Stimulated activated CD8-positive, alpha-beta memory T cell treated with anti-CD3 and anti-CD28 coated beads, Interleukin-15, amount 100 ng/mL, for 48 hours (primary cell): ENCODE data around the gene KRTAP5-1.
"Not testable (repeated sequence)": the region's sequence is repeated elsewhere in the genome, so short reads cannot be mapped to it uniquely, and the experiment has no call there.

ENCODE experiments used
- DNase-seq, 2 donors: peaks; one replicate each; pipeline ENCODE4 v3.0.0-alpha.2; 2020; ENCODE audit warnings: low read depth in 2 of 2

Gene KRTAP5-1

DNA sequence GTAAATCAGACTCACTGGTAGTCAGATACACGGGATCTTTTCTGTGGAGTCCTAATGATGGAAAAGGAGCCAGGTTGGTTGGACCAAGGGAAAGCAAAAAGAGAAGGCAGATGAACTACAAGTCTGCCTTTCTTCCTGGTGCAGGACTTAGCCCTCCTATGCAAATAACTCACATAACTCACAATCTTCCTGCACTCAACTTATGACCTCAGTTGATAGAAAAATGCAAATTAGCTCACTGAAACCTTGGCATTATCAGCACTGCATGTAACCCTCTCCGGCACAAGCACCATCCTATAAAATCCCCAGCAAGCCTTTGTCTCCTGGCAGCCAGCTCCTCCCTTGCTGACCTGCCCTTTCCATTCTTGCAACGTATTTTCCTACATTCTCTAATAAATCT lies 16.6 kb upstream of the KRTAP5-1 start:
- not testable (repeated sequence) for DNase-seq

DNA sequence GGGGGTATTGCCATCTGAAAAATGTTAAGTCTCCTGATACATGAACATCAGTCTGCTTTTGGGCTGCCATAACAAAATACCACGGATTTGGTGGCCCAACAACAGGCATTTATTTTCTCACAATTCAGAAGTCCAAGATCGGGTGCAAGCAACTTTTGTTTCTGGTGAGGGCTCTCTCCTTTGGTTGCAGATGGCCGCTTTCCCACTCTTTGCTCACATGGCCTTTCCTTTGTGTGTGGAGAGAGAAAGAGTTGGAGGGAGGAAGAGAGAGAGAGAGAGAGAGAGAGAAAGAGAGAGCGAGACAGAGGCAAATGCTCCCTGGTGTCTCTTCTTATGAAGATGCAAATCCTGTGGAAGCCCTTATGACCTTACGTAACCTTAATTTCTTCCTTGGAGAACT lies 15.5 kb upstream of the KRTAP5-1 start:
- DNase-seq = no peak

DNA sequence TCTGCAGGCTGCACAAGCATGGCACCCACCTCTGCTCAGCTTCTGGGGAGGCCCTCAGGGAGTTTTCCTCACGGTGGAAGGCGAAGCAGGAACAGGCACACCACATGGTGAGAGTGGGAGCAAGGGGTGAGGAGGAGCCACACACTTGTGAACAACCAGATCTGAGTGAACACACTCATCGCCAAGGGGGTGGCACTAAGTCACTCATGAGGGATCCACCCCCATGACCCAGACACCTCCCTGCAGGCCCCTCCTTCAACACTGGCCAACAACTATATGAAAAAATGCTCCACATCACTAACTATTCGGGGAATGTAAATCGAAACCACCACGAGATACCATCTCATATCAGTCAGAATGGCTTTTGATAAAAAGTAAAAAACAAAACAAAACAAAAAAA lies 13.7 kb upstream of the KRTAP5-1 start:
- DNase-seq = no peak

DNA sequence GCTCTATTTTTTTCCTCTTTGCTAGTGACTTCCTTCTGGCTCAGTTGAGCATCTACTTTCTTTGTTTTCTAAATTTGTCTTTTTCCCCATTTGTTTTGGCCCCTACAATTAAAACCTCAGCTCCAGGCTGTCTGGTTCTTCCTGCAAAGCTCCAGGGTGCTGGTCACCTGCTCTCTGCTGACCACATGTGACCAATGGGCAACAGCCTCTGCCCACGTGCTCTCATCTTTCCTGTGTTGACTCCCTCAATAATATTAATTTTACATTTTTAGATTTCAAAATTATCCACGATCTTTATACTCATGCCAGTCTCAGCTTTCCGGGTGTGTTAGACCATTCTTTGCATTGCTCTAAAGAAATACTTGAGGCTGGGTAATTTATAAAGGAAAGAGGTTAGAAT lies 13.3 kb upstream of the KRTAP5-1 start:
- DNase-seq = not testable (repeated sequence)

DNA sequence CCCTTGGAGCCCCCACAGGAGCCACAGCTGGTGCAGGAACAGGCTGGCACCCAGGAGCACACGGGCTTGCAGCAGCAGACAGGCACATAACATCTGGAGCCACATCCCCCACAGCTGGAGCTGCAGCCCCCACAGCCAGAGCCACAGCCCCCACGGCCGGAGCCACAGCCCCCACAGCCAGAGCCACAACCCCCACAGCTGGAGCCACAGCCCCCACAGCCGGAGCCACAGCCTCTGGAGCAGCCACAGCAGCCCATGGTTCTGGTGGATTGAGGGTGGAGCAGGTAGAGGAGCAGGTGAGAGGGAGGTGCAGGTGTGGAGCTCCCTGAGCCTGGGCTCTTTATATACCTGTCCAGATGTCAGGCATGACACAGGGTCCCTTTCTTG lies 12.9 kb upstream of the KRTAP5-1 start, which contains the start of gene KRTAP5-2:
Gene KRTAP5-2 (minus strand): TSS at position 301 of the 387 bp plus-strand sequence. CDS start 44 bp downstream, at position 257.
- no peak for DNase-seq

DNA sequence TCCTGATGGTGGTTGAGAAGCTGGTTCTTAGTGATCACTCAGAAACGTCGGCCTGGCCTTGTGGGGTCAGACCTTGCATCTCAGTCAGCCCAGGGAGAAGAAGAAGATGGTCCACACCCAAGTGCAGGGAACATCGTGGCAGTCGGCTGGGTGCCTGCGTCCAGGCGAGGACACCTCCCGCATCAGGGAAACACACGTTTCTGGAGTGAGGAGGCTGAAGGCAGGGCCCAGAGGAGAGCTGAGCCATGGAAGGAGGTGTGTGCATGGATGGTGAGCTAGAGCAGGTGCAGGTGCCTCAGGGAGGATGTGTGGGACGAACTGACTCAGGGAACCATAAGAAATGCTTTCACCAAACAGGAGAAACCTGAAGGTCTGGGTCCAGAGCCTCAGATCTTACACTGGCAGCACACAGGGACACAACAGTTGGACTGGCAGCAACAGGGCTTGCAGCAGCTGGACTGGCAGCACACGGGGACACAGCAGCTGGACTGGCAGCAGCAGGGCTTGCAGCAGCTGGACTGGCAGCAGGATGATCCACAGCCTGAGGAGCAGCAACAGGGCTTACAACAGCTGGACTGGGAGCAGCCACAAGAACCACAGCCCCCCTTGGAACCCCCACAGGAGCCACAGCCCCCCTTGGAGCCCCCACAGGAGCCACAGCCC lies 12.4 kb upstream of the KRTAP5-1 start:
- DNase-seq = no peak

DNA sequence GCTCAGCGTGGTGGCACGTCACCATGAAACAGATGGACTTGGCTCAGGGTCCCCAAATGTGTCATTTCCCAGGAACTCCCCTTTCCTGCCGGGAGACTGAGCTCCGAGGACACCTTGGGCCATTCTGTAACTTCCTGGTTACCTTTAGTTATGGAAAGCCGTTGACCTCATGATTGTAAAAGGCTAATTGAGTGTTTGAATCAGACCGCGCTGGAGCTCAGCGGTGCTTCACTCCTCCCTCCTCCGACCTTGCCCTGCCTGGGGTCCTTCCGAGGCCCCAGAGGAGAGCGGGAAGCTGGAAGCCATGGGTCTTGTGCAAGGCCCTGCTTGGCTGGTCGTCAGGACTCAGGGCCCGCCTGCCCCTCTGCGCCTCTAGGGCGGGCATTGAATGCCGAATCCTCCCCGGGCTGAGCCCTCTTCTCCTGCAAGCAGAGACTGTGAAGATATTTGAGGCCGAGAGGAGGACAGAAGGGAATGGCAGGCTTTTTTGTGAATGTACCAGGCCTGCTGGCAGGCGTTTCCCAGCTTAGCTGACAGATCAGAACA lies 11.6 kb upstream of the KRTAP5-1 start:
- not testable (repeated sequence) for DNase-seq

DNA sequence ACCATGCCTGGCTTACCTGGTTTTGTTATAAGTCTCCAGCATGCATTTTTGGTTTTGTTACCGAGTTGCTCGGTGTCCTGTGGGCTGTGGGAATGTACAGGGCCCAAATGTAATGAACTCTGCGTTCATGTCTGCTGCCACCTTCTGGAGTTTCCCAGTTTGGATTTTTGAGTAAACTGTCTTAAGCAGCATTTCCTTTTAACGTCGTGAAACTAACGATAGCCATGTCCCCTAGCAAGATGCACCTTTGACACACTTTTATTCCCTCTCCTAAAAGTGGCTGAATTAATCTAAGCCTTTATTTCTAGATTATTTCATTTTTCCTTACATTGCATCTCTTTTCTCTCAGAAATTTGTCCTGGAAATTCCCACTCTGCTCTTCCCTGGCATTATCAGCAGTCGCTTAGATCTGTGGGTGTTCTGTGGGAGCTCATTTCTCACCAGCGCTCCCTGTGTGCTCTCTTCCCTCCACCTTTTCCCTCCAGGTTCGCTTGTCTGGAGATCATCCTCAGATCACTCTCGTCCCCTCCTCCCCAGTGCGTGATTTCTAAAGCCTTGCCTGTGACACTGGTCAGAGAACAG lies 11.0 kb upstream of the KRTAP5-1 start:
- DNase-seq = not testable (repeated sequence)

DNA sequence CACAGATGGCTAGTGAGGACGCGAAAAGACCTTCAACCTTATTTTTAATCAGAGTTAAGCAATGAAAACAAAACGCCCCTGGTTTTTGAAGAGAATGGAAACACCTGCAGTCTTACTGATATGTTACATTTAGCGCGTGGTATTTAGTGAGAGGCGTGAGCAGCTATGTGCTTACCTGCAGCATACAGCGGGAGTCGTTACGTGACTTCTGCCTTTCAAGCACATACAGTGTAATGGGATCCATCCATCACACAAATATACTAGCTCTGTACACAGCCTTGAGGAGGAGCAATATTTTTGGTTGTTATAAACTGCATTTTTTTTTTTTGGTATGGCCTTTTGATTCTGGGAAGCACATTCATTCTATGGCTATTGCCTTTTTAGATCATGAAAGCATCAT lies 7.5 kb upstream of the KRTAP5-1 start:
- DNase-seq = no peak

DNA sequence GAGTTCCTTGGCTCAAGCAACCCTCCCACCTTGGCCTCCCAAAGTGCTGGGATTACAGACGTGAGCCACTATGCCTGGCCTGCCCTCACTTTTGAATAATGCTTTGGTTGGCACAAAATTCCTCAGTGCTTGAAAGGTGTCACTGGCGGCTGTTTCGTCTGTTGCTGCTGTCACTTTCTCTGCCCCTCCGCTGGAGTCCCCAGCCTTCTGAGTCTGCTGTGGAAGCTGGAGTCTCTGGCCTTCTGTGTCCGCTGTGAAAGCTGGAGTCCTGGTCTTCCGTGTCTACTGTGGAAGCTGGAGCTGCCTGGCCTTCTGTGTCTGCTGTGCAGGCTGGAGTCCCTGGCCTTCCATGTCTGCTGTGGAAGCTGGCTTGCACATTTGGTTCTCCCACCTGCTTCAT lies 4.9 kb upstream of the KRTAP5-1 start:
- DNase-seq = no peak

DNA sequence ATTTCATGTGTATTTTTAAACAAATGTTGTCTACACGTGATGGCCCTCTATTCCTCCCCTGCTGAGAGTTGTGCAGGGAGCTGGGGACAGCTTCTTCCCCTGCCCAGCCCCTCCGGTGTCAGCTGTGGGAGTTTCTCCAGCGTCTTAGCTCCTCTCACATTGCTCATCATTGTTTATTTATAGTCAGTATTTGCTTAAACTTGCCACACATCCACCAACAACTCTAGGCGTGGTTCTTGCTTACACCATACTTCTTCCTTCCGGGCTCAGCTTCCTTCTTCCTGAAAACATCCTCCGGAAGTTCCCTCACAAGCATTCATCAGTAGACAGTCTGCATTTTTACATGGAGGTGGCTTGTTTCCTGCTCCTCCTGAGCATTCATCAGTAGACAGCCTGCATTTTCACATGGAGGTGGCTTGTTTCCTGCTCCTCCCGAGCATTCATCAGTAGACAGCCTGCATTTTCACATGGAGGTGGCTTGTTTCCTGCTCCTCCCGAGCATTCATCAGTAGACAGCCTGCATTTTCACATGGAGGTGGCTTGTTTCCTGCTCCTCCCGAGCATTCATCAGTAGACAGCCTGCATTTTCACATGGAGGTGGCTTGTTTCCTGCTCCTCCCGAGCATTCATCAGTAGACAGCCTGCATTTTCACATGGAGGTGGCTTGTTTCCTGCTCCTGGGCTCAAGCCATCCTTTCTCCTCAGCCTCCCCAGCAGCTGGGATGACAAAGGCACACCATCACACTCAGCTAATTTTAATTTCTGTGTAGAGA lies 4.3 kb upstream of the KRTAP5-1 start:
- not testable (repeated sequence) for DNase-seq

DNA sequence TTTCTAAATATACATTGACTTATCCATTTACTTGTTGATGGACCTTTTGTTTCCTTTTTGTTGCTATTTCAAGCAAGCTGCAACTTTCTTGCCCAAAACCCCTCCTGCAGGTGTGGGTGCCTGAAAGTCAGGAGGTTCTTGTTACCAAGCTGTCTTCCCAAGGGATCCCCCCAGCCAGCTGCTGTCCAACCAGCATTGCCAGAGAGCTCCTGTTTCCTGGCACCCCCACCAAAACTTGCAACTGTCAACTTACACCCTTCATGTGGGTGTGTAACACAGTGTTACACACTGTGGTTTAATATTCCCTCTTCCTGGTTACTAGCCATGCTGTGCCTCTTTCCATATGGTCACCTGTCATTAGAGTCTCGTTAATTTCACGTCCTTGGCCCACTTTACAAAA lies 1.6 kb upstream of the KRTAP5-1 start:
- DNase-seq = no peak

DNA sequence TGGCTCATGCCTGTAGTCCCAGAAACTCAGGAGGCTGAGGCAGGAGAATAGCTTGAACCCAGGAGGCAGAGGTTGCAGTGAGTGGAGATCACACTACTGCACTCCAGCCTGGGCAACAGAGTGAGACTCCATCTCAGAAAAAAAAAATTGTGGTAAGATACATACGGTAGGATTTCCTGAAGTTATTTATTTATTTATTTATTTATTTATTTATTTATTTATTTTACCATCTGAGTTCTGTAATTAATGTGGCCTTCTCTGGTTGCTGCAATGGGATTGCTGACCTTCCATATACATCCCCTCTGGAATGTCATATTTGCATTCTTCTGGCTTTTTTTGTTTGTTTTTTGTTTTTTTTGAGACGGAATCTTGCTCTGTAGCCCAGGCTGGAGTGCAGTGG lies 2.2 kb downstream of the KRTAP5-1 start:
- DNase-seq = not testable (repeated sequence)

DNA sequence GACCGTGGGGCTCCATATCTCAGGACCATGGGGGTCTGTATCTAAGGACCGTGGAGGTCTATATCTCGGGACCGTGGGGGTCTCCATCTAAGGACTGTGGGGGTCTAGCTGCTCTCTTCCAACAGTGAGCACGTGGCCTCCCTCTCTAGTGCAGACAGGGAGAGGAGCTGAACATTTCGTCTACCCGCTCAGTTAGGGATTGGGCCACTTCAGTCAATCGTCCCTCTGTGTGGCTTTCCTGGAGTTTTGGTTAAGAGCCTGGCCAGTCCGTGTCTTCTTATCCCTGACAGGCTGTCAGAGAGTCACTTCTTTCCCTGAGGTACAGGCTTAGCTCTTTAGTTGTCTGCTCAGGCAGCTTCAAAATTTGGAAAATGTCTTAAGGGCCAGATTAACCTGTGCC lies 3.1 kb downstream of the KRTAP5-1 start:
- DNase-seq = no peak

DNA sequence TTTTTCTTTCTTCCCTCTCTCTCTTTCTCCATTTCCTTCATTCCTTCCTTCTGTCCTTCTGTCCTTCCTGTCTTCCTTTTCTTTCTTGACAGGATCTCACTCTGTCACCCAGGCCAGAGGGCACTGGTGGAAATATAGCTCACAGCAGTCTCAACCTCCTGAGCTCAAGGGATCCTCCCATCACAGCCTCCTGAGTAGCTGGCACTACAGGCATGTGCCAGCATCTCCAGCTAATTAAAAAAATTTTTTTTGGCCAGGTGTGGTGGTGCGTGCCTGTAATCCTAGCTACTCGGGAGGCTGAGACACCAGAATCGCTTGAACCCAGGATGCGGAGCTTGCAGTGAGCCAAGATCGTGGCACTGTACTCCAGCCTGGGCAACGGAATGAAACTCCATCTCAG lies 8.3 kb downstream of the KRTAP5-1 start:
- no peak for DNase-seq

DNA sequence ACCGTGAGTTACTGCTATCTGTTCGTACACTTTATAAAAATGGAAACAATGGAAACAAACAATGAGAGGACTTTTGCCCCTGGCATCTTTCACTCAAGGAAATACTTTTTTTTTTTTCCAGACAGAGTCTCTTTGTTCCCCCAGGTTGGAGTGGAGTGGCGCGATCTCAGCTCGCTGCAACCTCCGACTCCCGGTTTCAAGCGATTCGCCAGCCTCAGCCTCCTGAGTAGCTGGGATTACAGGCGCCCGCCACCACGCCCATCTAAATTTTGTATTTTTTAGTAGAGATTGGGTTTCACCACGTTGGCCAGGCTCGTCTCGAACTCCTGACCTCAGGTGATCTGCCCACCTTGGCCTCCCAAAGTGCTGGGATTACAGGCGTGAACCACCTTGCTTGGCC lies 9.3 kb downstream of the KRTAP5-1 start:
- not testable (repeated sequence) for DNase-seq

DNA sequence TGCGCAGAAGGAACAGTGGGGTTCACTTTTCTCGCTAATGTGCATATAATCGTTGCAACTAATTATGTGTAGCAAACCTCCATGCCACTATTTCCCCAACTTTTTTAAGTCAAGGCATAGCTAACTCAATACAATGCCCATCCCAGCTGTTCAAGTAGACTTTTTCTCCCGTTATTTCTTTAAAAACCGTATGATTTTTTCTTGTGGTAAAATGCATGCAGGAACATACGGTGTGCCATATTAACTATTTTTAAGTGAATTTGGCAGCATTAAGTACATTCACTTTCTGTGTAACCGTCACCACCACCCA lies 10.2 kb downstream of the KRTAP5-1 start:
- DNase-seq = no peak

DNA sequence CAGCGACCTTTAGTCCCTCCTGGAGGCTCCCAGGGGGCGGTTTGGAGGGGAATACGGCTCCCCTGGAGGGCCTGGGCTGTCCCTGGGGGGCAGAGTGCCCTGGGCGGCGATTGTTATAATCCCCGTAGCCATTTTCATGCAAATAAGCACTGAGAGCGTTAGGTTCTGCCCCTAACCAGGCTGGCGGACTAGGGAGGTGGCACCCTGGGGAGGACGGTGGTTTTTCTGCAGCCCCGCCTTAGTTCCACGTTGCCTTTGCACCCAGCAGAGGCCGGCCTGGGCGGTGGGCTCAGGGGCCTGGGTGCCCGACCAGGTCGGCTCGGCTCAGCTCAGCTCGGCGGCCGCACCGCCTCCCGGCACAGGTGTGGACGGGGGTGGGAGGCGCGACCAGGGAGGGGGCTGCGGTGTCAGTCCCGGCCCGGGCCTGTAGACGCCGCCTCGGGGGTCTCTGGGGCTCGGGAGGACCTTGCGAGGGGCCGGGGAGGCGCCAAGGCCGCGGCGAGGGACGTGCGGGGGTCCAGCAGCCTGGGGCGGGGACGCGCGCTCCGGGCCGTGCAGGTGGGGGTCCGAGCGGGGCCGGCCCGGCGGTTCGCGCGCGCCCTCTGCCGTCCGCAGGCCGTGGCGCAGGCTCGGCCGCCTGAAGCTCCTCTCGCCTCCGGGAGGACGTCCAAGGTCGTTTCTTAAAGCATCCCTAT lies 10.7 kb downstream of the KRTAP5-1 start:
- peak; percentile 37 to 40 for DNase-seq

DNA sequence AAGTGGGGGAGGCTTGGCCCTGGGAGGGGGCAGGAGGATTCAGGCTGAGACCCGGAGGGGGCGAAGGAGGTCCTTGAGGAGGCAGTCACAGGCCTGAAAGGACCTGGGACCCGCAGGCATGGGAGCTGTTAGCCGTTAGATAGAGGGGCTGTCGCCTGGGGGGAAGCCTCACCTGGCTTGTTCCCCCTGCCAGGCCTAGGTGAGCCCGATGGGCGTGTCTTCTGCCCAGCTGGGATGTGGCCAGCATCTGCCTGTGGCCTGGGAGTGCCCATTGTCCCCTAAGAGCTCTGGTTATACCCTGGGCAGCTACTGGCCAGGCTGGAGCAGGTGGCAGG lies 11.2 kb downstream of the KRTAP5-1 start:
- no peak for DNase-seq

DNA sequence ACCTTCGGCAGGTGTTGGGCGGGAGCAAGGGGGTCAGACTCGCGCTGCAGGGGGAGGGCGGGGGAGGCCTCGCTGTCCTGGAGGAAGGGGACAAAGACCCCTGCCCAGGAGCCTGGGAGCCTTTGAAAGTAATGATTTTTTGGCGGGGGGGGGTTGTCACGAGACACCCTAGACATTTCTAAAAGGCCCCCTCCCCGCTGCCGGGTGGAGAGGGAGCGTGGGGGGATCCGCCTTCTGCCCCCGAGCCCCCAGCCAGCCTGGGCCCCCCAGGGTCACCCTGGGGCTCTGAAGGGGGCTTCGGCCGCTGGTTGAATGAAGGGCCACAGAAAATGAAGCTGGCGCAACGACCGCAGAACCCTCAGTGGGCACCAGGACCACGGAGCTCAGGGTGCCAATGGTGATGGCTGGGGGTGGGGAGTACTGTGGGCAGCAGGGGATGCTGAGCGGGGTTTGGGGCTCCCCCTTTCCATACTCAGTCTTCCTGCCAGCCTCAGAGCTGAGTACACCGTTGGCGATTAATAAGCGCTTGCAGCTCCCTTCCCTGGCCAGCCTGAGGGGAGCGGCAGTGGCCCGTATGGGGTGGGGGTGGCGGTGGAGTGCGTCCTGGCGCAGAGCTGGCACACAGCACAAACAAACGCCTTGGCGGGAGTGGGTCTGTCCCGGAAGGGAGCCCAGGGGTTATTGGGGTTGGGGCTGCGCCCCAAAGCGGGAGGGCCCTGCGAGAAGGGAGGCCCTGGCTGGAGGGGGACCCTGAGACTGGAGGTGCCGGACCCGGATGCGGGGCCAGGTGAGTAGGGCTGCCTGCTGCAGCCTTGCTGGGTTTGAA lies 11.8 kb downstream of the KRTAP5-1 start:
- DNase-seq = no peak
